HG03439 (cell line): ENCODE measurements around the gene SORL1.
"Not testable (repeated sequence)": the region's sequence is repeated elsewhere in the genome, so short reads cannot be mapped to it uniquely, and the experiment has no call there.

Experiments
- ATAC-seq: cut with Tn5 transposase; IDR thresholded peaks from one replicate; pipeline ENCODE4 v1.9.1; 2021; ENCODE audit warnings: mild to moderate bottlenecking, moderate library complexity; ENCODE audit not compliant: unreplicated experiment

Gene SORL1

DNA sequence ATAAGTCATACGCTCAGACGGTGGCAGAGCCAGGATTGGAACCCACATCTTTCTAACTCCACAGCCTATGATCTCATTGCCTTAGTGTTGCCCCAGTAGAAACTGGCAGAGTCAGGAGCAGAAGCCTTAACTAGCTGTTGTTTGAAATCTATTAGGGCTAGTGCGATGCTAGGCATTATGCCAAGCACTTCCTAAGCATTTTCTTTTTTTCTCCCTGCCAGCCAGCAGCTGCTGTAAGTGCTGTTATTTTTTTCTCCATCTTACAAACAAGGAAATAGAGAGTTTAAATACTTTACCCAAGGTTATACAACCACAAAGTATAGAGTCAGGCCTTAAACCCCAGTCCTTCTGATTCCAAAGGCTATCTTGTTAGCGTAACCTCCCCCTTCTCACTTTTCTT lies 161.6 kb downstream of the SORL1 start:
- no peak for ATAC-seq

DNA sequence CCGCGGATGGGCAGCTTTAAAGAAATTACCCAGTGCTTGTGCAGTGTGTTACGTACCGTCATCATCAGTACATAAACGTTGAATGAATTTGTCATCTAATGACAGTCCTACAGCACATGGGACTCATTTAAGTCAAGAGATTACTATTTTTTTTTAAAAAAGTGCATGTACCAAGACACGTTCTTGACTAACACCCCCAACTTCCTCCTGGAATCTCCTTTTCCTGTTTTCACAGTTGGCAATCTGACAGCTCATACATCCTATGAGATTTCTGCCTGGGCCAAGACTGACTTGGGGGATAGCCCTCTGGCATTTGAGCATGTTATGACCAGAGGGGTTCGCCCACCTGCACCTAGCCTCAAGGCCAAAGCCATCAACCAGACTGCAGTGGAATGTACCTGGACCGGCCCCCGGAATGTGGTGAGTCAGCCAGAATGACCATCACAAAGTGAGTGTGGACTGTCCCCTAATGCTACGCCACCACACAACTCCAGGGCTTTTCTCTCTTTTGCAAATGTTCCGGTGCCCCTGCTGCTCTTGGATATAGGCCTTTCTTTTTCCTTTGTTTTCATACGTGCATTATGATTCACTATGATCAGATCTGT lies 162.6 kb downstream of the SORL1 start:
- no peak for ATAC-seq

DNA sequence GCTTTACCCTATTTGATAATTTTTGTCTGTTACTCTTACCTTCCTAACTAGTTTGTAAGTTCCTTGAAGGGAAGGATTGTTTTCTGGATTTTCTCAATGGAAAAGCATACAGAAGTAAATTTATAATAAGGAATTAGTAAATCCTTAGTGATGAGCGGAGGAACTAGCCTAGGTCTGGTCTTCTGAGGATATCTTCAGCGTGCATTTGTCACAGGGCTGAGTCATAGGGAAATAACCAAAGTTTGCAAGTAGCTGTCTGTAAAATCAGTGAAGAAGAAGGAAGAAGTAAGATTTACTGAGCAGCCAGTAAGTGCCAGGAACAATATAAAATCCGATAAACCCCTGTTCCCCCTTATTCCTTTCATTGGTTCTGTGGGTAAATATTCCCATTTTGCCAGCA lies 163.4 kb downstream of the SORL1 start:
- no peak for ATAC-seq

DNA sequence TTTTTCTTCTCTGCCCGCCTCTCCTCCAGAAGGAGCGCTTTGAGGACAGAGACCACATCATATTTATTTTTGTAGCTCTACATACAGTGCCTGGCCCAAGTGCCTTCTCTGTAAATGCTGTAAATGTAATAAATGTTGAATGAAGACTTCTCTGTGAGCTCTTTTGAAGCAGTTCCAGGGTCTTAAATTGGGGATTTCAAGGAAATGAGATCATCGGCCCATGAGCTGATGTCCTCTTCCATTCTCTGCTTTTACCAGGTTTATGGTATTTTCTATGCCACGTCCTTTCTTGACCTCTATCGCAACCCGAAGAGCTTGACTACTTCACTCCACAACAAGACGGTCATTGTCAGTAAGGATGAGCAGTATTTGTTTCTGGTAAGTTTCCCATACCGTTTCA lies 166.4 kb downstream of the SORL1 start:
- ATAC-seq, result no peak

DNA sequence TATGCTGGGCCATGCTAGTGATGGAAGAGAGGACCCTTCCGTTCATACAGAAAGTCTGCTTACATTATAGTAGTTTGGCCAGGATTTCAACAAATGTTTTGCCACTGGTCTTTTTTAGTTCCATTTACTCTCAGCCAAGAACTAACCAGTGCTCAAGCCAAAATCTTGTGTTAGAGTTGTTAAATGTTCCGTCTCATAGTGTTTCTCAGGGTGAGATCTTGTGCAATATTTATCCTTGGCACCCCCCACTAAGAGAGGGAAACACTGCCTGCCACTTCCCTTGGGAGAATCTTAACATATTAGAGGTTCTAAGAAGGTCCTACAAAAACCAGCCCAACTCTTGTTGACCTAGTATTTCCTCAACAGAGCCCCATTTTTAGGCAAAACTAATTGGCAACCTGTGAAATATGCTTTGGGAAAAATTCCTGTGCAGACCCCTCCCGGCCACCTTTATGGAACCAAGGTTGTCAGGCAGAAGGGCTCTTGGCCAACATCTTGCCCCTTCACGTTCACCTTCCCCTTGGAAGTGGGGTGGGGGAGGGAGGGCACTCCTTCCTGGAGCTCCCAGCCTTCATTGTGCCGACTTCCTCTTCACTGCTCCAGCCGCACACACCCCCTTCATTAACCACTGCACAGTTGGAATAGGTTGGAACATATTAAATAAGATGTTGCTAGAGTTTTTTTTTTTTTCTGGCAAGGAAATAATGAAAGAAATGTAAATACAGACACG lies 173.8 kb downstream of the SORL1 start:
- no peak for ATAC-seq

DNA sequence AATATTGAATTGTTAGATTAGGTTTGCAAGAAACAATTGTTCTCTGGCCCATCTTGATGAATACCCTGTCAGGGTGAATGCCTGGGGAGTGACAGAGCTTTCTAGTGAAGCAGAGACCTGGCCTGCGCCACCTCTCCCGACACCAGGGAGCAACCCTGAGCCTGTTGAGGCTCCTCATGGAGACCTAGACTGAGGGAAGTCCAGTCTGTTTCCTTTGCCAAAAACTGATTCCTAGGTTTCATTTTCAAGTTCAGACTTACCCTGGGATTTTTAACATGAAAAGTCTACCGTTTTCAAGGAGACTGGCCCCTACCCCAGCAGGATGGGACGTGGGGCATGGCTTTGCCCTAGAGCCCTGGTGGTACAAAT lies 174.4 kb downstream of the SORL1 start:
- no peak for ATAC-seq

DNA sequence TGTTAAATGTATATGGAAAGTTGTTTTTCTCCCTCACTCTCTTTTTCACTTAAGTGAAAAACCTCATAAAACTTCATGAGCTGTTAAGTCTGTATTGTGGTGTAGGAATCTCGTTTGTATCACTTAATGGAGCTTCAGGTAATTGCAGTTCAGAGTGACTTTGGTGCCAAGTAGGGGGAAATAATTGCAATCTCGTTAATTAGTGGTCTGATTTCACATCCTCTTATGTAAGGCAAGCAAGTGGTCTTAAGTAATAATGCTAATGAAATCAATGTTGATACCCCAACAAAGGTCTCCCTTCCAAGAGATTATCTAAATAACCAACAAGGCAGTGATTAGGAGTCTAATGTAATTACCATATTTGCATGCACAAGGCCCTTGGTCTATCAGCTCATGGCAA lies 174.9 kb downstream of the SORL1 start:
- no peak for ATAC-seq

DNA sequence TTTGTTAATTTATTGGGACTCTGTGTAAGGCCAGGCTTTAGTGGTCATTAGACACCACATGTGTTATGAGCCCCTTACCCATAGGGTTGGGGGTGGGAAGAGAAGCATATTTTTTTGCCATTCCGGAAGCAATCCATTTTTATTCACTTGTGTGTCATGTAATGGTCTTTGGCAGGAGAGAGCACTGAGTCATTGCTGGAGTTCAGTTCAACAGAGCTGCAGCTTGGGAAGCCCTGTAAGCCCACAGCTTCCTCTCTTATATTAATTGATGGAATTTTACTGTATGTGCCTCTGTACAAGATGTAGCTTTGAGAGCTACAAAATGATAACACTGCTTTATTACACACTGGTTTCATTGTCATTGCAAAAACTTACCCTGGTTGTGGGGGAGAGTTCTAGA lies 177.9 kb downstream of the SORL1 start:
- no peak for ATAC-seq

DNA sequence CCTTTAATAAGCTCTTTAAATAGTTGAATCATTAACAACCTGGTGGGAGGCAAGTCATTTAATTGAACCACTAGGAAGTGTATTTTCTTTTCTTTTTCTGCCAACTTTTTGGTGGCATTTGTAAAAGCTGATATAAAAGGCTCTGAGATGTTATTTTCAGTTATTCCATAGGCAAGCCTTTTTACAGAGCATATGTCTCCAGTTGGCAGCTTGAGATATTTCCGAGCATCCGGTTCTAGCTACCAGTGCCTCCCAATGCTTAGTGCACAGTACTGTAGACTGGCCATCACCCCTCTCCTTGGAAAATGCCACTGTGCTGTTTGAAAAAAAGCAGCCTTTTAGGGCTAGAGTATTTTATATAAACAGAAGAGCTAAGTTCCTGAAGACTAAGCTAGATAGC lies 179.3 kb downstream of the SORL1 start:
- ATAC-seq, result no peak

DNA sequence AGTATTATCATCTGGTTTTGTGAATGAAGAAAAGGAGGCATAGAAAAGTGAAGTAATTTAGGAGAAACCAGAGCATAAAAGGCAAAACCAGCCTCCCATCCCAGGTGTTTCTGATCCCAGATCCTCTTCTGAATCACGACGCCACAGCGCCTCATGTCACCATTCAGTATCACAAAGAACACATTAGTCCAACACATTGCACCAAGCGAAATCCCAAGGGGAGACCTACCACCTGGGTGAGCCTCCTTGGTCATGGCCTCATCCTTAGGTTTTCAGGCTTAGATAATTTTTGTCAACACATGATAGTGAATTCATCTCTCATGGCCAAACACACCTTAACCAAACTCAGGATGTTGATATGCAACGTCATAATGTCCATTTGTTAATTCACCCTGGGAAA lies 182.2 kb downstream of the SORL1 start:
- no peak for ATAC-seq

DNA sequence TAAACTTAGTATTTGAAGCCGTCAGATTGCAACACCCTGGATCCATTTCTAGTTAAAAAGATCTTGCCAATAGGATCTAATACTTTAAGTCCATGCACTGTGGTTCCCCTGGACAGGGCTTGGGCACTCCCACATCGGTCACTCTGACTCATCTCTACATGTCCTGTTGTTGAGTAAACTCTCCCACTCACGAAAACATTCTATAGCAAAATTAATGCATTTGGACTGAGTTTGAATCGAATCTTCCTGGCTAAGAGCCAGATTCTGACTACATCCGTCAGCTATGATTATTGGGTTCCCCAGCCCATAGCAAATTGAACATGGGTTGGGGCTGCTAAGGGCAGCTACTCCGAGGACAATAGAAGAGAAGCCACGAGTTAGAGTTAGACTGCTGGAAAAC lies 182.8 kb downstream of the SORL1 start:
- no peak for ATAC-seq

DNA sequence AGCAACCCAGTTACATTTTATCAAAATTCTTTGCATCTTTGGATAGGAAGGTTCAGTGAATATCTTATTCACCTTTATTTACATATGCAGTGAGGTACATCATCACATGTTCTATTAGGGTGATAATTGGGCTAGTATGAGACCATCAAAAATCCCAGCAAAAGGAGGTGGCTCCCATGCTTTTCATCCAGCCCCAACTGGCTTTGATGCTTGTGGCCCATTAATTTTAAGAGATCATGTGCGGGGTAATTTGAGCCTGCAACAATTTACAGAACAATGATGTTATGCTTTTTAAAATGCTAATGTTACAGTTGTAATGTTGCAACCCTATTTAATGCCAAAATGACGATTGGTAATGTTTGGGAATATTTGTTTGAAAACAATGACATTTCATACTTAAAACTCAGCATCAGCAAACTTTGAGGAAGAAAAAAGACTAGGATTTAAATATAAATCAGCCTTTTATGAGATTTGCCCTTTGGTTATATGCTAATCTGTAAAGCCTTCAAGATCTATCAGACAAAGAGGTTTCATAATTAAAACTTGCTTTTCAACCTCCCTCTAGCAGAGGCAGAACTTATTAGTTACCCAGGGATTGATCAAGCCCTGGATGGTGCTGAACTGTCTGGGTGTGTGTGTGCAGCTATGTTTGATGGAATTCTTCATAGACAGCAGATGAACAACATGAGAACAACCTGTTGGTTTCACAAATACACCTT lies 184.1 kb downstream of the SORL1 start:
- ATAC-seq, result no peak

DNA sequence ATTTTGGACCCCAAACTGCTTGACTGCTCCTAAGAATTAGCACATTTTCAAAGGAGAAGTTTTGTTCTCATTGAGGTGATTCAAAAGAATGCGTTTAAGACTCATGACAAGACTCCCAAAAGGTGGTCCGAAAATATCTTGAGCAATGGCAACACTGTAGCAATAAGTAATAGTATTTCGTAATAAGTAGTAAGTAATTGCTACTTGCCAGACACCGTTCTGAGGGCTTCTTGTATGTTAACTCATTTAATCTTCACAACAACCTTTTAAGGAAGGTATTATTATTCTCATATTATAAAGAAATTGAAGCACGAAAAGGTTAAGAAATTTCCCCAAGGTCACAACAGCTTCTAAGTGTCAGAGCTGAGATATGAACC lies 184.7 kb downstream of the SORL1 start:
- ATAC-seq, result no peak

DNA sequence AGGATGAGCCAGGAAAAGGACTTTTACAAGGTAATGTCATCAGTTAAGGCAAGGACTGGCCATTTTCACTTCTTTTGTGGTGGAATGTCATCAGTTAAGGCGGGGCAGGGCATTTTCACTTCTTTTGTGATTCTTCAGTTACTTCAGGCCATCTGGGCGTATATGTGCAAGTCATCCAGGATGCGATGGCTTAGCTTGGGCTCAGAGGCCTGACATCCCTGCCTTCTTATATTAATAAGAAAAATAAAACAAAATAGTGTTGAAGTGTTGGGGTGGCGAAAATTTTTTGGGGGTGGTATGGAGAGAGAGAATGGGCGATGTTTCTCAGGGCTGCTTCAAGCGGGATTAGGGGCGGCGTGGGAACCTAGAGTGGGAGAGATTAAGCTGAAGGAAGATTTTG lies 185.5 kb downstream of the SORL1 start:
- not testable (repeated sequence) for ATAC-seq

DNA sequence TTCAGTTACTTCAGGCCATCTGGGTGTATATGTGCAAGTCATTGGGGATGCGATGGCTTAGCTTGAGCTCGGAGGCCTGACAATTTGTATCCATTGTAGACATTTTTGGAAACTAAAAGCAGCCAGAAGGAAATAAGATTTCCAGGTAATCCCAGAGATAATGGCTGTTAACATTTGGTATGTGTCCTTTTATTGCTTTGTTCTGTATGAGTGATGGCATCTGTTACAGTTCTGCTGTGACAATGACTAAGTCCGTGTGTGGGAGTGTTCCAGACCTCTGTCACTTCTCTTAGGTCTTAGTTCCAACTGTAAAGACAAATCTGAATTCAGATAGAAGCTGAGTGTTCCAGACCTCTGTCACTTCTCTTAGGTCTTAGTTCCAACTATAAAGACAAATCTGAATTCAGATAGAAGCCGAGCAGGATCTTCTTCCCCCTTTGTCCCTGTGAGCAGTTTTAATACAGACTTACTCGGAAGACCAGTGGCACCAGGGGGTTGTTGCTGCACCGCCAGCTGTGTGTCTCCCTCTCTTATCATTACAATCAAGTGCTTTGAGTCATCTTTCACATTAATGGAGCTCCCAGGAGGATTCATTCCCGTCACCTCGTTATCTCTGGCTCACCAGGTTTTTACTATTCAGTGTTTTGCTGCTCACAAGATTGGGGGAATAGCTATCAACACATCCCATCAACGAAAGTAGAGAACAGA lies 191.5 kb downstream of the SORL1 start:
- ATAC-seq, result no peak

DNA sequence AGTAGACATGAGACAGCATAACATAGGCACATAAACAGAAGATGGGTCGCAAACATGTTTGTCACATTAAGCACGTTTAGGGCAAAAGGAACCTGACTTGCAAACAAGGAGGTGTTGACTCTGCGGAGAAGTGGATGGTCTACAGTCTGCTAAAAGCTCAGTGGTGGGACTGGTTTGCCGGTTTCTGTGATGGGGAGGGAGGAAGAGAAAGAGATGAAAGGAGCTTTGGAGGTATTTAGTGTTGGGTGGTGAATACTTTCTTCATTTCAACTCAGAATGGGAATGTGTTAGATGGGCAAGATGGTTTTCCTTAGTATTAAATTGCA lies 192.0 kb downstream of the SORL1 start:
- ATAC-seq, result no peak

DNA sequence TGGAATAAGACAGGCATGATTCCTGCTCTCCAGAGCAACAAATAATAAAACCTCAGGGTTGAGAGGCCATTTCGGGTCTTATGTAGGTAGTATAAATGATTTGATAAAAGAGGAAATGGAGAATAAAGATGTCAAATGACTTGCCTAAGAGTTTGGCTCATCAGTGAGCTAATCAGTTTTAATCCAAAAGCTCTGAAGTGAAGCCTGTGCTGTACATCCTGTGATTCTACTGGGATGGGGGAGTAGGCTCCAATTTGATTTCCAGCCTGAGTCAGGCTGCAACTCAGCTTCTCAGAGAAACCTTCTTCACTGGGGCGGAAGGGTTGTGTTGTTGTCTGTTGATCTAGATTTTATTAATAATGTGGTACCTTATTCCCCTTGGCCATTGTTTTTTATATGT lies 192.9 kb downstream of the SORL1 start:
- ATAC-seq, result no peak

DNA sequence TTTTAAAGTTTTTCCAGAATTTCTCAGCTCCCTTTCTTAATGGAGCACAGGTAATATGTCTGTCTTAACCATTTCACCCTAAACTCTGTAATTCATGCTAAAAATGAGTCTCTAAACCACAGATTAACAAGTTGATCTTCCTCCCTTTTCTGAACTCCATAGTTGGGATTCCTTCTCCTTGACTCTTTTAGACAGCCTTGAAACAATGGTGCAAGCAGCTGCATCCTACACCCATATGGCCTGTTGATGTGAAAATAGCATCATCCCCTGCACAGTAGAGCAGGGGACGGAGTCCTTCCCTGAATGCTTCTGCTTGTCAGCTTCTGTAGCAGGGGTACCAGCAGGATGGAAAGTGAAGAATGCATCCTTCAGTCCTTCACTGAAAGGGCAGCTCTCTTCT lies 193.5 kb downstream of the SORL1 start:
- no peak for ATAC-seq

DNA sequence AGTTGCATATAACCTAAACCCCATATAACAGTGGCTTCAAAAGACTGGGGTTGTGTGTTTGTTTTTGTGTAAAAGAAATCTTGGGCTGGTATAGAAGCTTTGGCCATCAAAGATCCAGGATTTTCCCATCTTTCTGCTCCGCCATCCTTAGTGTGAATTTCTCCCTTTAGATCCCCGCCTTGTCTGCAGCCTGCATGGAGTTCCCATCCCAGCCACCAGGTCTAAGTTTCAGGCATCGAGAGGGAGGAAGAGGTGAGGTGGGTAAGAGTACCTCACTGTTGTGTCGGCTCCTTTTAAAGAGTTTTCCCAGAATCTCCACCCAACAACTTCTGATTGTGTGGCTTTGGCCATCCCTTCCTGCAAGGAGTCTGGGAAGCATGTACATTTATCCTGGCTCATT lies 196.2 kb downstream of the SORL1 start:
- ATAC-seq, result no peak

DNA sequence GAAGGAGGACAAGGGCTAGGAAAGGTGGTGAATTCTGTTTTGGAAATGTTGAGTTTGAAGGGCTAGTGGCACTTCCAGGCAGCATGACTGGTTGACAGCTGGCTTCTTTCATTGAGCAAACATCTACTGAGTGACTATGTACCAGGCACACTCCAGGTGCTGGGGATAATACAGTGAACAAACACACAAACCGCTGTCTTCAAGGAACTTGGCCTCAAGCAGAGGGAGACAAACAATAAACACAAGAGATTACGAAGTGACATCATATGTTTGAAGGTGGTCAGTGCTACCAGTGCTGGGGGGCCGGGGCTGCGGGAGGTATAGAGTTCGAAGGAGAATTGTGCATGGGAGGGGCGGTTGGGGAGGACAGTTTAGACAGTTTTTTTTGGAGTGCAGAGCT lies 197.7 kb downstream of the SORL1 start:
- ATAC-seq, result no peak

DNA sequence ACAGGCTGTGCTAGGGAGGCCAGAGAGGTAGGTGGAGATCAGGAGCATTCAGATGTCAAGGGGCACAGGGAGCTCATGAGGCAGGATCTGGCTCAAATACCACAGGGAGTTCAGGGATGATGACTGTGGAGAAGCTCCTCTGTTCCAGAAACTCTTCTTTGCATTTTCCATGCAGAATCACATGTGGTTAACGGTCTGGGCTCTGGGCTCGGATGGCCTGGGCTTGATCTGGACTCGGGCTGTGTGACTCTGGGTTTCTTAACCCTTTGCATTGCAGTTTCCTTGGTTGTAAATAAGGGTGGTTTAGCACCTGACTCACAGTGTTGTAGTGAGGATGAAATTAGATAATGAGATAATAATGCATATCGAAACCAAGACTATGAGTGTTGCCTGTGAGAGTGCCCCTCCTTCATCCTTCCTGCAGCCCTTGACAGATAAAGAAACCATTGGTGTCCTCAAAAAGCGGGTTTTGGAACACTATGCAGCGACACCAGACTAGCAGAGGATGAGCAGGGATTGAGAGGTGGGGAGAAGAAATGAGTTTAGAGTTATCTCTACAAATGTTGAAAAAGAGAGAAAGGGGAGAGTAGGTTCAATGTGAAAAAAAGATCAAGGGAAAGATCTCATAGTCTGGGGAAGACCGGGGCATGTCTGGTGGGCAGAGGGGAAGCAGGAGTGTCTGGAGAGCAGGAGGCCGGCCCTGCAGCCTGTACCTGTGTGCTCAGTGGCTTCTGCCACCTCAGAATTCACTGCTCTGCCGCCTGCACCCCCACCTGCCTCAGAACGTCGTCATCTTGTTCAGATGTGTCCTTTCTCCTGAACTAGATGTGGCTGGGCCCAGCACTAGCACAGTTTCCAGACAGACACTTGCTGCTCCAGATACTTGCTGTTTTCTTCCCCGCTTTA lies 198.5 kb downstream of the SORL1 start:
- ATAC-seq, result no peak
